ENCODE results near the gene NTSR2.

GRCh38 chr2:11679486-11680181 lies 9.6 kb upstream of the NTSR2 start:
- no peak for TF ChIP-seq POLR2AphosphoS5 (IDR thresholded peaks at IDR 0.05)
- no peak for TF ChIP-seq POLR2A (IDR thresholded peaks at IDR 0.05)

Data from transverse colon (tissue), 3 donors.